Inflammatory macrophage treated with lipopolysaccharide for 1 hour (primary cell): Measurements from ENCODE around the gene SLC35F1.

Source experiments
- DNase-seq, 2 donors: peaks; one replicate each; pipeline ENCODE4 v3.0.0-alpha.2; 2020 to 2022

SLC35F1 gene

GRCh38 chr6:118318648-118319047, 411.6 kb downstream of the SLC35F1 start:
- no peak for DNase-seq

DNA sequence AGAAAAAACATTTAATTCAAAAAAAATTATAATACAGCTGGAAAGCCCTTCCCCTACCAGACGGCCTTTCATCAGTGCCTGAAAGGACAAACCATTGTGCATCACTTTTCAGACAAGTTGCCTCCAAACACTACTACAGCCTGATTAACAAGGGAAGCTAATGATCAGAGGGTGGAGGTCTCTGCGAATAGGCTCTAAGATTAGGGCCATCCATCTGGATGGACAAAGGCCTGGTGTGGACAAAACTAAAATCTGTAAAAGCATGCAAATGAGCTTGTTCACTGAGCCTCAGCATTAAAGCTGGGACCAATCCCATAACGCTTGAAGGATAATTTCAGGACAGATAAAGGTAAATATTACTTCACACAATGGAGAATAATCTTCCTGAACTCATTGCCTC, 412.4 kb downstream of the SLC35F1 start:
- no peak for DNase-seq

DNA sequence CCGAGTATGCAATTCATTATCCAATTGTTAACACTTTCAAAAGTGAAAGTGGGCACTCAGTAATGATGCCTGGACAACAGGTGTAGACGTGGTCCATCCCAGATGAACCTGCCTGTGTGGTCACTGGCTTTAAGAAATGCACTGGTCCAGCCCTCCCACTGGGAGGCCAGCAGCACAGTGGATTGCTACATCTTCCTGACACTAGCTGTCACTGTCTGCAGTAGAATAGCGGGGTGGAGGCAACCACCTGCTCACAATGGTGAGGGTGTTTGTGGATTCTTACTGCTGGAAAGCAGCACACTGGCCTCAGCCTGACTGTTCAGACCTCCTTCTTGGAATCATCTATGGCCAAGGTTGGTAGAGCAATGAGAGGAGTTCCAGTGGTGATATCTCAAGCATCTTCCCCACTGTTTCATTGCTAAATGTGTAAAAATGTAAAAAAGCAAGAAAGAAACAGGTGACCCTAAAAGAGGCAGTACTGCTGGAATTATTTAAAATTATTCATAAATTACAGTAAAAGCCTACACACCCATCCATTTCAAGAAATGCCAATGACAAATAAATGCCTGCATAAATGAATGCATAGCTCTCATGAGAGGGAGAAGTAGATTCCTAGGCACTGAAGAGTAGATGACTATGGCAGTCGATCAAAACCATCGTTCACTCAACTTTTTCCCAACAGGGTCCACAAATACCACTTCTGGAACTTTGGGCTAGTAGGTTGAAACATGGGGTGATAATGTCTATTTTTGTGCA, 413.0 kb downstream of the SLC35F1 start:
- no peak for DNase-seq

DNA sequence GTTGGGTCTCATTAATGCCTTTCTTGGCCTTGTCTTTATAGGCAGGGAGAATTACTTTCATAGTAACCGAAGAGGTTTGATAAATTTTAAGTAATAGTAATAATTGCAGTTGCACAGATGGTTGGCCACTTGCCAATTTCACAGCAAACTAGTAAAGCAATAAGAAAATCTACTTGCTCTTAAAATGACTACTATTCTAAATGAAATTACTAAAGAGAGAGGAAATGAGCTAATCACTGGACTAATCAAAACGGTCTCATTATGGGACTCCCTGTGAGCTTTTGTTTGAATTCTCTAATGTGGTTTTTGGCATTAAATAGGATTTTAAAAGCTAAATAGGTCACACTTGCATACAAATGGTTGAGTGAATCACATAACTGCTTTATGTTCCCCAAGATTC, 413.6 kb downstream of the SLC35F1 start:
- no peak for DNase-seq

DNA sequence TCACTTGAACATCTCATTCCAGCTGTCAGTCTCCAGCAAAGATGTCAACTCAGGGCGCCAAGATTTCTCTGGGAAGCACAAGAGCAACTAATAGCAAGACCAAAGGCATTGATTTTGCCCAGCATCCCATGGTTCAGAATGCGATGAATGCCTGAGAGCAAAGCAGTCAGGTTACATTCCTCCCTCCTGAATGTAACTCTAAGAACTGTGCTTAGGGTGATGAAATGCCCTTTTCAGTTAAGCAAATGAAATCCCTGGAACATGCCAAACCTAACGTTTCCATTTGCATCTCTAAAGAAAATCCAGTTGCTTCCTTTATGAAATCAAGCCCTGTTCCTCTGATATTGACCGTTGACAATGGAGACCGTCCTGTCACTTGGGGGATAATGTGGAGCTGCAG, 417.1 kb downstream of the SLC35F1 start:
- no peak for DNase-seq

DNA sequence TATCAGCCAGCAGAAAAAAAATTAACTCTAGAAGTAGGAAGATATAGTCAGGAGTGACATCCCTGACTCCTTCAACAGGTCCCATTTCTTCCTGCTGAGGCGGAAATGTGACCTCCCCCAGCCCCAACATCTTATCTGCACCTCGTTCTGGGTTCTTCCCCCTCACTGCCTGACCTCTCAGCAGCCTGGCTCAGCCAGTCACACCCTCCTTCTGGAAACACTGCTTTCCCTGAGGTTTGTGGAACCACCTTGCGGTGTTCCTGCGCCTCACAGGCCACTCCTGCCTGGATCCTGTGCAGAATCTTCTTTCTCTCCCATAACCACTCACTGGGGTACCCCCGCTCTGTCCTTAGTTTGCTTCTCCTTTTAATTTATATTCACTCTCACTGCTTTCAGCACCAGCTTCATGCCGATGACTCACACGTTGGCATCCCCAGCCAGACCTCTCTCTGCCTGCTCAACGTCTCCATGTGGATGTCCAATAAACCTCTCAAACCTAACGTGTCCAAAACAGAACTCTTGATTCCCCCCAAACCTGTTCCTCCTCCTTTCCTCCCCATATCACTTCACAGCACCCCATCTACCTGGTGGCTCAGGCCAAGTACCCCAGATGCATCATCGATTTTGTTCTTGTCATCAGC, 418.3 kb downstream of the SLC35F1 start:
- no peak for DNase-seq

DNA sequence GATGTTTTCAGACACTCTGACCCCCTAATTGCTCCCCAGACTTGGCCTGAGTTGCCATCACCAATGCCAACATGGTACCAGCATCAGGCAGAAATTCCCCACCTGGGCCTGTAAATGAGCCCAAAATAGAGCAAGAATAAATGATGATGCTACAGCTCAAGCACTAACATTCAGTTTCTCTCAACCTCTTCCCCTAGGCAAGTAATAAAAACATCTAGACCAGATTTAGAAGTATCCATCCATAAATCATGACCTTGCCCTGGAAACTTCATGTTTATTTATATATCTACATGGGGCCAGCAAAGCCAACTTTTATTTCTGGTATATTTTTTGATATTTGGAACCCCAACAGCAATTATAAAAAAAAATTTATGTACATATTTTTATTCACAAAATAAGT, 419.6 kb downstream of the SLC35F1 start:
- no peak for DNase-seq

DNA sequence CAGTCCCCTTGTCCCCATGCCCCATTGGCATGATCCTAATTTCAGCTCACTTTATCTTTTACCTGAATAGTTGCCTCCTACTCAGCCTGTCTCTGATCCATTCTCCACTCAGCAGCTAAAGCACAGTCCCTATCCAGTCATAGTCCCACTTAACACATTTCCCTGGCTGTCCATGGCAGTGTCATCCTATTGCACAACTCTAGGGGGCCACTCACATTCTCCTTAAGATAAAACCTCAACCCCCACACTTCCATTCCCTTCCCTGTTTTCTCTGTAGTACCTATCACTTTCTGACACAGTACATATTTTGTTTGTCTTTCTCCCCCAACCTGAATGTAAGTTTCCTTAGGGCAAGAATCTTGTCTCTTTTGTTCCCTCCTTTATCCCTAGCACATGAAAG, 420.2 kb downstream of the SLC35F1 start:
- DNase-seq = no peak

GRCh38 chr6:118333772-118334171, 426.7 kb downstream of the SLC35F1 start:
- no peak for DNase-seq

- DNase-seq = no peak
Measured at GRCh38 chr6:118334634-118335033, 427.6 kb downstream of the SLC35F1 start.

- no peak for DNase-seq
Measured at GRCh38 chr6:118335325-118335816, 428.3 kb downstream of the SLC35F1 start.

GRCh38 chr6:118344014-118344670, 437.1 kb downstream of the SLC35F1 start:
- no peak for DNase-seq

DNA sequence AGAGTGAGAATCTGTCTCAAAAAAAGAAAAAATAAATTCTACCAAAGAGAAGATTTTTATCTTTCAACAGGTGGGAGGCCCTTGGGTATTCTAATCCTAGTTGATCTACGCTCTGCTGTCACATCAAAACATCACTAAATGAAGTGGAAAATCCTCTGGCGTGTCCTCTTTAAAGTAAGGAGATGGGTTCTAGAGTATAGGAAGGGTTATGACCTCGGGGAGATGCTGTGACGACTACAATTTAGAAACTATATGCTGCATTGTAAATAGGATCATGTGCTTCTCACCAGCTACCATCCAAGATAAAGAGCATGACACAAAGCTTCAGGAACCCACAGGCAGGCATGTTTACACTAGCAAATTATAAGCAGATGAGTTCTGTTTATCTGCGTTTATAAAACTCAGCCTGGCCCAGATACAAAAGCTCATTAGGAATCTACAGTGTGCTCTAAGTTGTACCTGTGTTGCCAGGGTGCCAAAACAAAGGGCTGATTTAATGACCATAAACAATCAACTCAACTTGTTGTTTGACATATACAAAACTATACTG, 443.9 kb downstream of the SLC35F1 start:
- DNase-seq = no peak

GRCh38 chr6:118353564-118353963, 446.5 kb downstream of the SLC35F1 start:
- DNase-seq = no peak

GRCh38 chr6:118354641-118355040, 447.6 kb downstream of the SLC35F1 start:
- DNase-seq = no peak

GRCh38 chr6:118356054-118356453, 449.0 kb downstream of the SLC35F1 start:
- no peak for DNase-seq

DNA sequence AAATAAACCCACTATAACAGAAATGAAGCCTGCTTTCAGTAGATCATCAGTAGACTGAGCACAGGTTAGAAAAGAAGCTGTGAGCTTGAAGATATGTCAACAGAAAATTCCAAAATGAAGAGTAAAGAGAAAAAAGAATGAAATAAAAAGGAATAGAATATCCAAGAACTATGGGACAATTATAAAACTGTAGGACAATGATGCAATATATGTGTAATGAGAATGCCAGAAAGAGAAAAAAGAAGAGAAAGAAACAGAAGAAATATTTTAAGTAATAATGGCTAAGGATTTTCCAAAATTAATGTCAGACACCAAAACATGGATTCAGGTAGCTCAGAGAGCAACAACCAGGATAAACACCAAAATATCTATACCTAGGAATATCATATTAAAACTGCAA, 449.6 kb downstream of the SLC35F1 start:
- DNase-seq = no peak
